ENCODE data around the gene FAM117A.
"Not testable (repeated sequence)": the region's sequence is repeated elsewhere in the genome, so short reads cannot be mapped to it uniquely, and the experiment has no call there.

The FAM117A gene

GRCh38 chr17:49739641-49740271 lies 24.2 kb downstream of the FAM117A start:
- peak; percentile 72 for DNase-seq

DNA sequence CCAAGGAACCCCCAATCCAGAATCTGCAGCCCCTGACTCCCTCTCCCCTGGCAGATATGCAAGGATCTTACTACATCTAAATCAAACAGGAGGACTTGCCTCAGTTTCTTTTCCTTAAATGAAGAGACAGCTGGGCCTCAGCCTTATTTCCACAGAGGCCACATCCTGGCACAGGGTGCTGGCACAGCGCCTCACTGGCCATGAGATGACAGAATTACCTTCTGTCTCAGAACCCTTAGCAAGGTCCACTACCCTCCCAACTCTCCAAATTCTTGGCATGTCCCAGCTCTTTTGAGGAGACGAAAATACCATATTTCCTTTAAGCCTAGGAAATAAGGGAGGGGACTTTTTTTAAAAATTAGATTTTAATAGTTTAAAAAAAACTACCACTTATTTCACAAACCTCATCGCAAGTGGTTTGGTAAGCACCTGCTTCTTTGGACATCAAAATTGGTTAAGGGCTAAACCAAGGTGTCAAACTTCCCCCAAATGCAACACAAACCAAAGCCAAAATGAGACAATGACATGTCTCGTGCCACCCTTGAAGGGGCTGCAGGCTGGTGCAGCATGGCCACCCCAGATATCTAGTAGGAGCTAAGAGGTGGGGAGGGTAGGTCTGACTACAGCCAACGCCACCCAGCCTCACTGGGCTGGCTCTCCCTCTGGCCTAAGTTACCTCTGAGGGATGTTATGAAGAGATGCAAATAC lies 25.3 kb downstream of the FAM117A start:
- no peak for DNase-seq

DNA sequence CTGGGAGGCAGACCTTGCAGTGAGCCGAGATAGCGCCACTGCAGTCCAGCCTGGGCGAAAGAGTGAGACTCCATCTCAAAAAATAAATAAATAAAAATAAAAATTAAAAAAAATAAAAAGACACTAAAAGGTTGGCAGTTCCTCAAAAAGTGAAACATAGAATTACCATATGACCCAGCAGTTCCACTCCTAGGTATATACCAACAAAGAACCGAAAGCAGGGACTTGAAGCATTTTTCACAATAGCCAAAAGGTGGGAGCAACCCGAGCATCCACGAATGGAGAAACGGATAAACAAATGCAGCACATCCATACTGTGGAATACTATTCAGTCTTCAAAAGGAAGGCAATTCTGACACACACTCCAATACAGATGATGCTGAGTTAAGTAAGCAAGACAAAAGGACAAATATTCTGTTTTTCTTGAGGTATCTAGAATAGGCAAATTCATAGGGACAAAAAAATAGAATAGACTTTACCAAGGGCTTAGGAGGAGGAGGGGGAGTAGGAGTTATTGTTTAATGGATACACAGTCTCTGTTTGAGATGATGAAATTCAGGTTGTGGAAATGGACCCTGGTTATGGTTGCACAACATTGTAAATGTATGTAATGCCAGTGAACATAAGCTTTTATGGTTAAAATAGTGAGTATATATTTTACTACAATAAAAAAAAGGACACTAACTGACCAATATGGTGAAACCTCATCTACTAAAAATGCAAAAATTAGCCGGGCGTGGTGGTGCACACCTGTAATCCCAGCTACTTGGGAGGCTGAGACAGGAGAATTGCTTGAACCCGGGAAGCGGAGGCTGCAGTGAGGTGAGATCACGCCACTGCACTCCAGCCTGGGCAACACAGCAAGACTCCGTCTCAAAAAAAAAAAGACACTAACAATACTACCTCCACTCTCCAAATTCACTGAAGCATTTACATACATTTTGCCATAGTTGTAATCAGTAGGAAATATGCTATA lies 29.1 kb downstream of the FAM117A start:
- DNase-seq, result no peak

DNA sequence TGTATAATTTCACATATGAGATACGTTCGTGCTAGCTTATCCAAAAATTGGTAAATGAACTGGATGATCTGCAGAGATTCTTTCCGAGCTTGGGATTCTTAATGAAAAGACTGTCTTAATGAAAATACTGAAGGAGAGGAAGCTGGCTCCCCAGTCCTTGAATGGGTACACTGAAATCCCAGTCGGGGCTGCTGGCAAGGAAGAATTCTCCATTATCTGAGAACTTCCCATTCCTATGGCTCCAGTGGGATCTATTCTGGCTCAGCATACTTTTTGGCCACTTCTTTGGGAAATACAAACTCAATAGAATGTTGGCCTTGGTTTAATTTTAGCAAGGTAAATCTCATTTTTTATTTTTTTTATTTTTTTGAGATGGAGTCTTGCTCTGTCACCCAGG lies 32.5 kb downstream of the FAM117A start:
- no peak for DNase-seq

GRCh38 chr17:49730785-49731434 lies 33.0 kb downstream of the FAM117A start:
- DNase-seq, result no peak

GRCh38 chr17:49730078-49730784 lies 33.7 kb downstream of the FAM117A start:
- DNase-seq, result no peak

DNA sequence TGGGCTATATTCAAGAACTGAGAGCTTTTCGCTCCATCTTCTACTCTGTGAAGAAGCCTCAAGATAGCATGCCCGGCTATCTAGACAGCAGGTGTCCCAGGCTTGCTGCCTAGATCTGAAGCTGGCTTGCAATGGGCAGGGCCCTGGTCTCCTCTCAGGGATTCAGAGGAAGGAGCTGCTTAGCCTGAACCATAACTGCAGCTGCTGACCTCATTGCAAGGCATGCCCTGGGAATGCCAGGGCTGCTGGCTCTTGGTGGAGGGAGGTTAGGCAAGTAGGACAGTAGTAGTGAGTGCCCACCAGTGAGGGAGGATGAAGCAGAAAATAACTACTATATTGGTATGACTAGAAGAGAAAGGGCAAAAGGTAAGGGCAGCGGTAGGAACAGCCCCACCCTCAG lies 34.9 kb downstream of the FAM117A start:
- DNase-seq, result no peak

GRCh38 chr17:49728425-49728824 lies 35.5 kb downstream of the FAM117A start:
- DNase-seq, result no peak

GRCh38 chr17:49727380-49727779 lies 36.6 kb downstream of the FAM117A start:
- no peak for DNase-seq

- DNase-seq, result no peak
Measured at GRCh38 chr17:49725452-49726130, 38.3 kb downstream of the FAM117A start.

- not testable (repeated sequence) for DNase-seq
Measured at GRCh38 chr17:49724552-49724951, 39.4 kb downstream of the FAM117A start.

DNA sequence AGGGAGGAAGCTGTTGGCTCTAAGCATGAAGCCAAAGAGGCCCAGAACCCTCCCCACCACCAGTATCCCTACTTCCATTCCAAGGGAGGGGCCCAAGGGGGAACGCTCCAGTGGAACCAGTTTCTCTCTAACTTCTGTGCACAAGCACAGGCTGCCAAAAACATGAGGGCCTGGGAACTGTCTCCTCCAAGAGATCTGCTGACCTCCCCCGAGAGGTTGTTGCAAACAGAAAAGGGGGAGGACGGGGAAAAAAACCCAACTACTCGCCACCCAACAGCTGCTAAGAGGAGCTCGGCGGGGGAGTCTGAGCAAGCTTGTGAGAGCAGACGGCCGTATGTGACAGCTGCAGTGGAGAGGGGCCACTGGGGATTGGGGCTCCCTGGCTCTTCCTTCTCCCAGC lies 40.5 kb downstream of the FAM117A start:
- no peak for DNase-seq

GRCh38 chr17:49722066-49722465 lies 41.9 kb downstream of the FAM117A start:
- no peak for DNase-seq

DNA sequence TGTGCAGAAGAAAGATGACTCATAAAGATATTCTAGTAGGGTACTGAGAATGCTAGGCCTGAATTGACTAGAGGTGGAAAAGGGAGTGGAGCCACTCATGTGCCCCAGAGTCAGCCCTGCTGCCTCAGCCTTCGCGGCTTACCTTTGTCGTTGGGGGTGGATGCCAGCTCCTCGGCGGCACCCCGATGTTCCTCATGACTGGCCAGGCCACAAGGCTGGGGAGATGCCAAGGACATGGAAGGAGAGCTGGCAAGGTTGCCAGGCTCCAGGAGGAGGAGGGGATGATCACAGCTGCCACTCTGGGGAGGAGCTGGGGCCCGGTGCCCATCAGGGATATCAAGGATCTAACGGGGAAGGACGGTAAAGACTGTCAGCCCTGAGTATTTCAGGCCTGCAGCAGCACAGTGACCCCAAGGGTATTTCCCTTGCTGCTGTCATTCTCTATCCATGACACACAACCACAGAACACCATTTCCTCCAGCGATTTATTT lies 46.5 kb downstream of the FAM117A start:
- no peak for DNase-seq

GRCh38 chr17:49716668-49717364 lies 47.1 kb downstream of the FAM117A start:
- DNase-seq, result no peak

GRCh38 chr17:49715717-49716279 lies 48.1 kb downstream of the FAM117A start:
- DNase-seq, result no peak

GRCh38 chr17:49715216-49715615 lies 48.7 kb downstream of the FAM117A start:
- no peak for DNase-seq

DNA sequence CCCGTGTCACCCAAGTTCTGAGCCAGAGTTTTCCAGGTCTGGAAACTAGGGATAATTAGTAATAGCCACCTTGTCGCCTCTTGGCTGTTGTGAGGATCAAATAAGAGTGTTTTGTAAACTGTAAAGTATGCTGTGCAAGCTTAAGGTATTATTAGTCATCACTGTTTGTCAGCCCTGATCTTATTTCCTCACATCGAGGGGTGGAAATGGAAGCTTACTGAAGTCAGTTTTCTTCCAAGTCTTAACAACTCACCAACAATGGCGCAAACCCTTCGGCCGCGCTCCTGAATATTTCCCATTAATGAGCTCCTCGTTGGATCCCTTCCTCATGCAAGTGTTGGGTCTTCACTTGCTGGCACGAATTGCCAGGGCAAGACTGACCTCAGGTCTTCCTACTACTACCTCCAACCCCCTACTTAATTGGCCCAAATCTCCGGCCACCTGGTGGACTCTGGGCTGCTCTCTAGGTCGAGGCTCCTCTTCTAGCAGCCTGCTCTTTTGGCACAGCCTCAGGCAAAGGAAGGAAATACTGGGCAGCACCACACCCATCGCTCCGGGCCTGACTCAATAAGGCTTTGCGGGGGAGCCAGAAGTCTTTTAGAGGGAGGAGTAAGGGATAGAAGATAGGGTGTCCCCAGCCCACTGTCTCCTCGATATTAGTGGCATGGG lies 55.3 kb downstream of the FAM117A start:
- DNase-seq, result peak; percentile 21

DNA sequence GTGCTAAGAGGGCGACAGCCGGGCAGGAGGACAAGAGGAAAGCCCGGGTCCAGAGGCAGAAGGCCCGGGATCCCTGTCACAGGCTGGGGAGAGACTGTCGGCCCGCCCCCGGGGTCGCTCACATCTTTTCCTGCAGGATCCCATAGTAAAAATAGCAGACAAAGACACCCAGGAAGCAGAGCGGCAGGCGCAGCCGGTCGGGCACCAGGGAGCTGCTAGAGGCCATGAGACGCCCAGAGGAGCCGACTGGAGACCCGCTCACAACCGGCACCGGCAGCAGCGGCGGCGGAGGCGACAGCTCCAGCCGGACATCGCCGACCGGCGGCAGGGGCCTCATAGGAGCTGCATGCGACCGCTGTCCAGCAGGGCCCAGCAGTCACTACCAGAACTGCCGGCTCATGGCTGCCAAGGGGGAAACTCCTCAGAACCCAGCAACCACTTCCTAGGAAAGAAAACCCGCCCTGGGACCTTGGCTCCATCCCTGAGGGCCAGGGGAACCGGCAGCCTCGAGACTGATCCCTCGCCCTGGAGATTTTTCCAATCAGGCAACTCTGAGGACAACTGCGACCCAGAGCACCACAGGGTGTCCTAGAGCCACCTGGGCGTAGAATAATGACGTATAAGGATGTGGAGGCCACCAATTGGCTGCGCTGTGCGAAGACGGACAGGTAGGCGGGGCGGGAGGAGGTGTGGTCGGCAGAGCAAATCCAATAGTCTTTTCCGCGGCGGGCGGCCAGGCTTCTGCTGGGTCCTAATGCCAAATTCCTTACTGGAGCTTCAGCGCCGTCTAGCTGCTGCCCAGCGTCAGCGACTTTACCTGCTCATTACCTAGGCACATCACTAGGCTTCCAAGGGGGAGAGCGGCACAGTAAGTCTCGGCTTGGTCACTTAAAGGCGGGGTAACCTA lies 56.1 kb downstream of the FAM117A start, which contains the start of gene SLC35B1:
Gene SLC35B1, minus strand, starts transcription at position 357 of the 907 bp plus-strand sequence. Its CDS starts 131 bp downstream, at position 226.
- DNase-seq, result peak; percentile 99
